Epithelial cell of esophagus (primary cell): ENCODE results near the gene BEAN1.

ENCODE experiments used
- DNase-seq: peaks from one replicate; pipeline ENCODE4 v3.0.0; 2010; ENCODE audit warnings: low read depth
- H3K4me3 ChIP-seq: 2 replicates; pipeline ENCODE4 v1.5.1; 2011; ENCODE audit warnings: mild to moderate bottlenecking, low read length, control low read depth
- TF ChIP-seq, protein P1 (sequence below): IDR thresholded peaks from 2 replicates; pipeline ENCODE4 v1.5.1; 2011; ENCODE audit warnings: low read depth, mild to moderate bottlenecking, low read length, control low read depth, inconsistent platforms; ENCODE audit not compliant: insufficient read depth; ENCODE audit errors: missing control alignments

The BEAN1 gene

DNA sequence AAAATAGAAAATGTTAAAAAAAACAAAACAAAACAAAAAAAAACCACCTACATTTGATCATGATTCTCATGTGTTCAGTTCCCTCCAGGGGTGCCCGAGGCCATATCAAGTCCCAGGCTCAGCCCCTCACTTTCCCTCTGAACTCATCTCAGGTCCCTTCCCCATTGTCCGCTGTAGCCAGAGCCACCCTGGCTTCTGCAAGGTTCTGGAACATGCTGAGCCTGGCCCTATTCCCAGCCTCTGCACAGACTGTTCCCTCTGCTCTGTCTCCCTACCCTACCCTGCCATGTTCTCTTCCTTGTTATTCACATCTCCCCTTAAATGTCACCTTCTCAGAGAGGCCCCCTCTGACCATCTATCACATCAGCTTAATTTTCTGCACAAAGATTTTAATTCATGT, 75.9 kb downstream of the BEAN1 start:
- H3K4me3 ChIP-seq: no peak overlapping the region
- TF ChIP-seq, protein P1, sequence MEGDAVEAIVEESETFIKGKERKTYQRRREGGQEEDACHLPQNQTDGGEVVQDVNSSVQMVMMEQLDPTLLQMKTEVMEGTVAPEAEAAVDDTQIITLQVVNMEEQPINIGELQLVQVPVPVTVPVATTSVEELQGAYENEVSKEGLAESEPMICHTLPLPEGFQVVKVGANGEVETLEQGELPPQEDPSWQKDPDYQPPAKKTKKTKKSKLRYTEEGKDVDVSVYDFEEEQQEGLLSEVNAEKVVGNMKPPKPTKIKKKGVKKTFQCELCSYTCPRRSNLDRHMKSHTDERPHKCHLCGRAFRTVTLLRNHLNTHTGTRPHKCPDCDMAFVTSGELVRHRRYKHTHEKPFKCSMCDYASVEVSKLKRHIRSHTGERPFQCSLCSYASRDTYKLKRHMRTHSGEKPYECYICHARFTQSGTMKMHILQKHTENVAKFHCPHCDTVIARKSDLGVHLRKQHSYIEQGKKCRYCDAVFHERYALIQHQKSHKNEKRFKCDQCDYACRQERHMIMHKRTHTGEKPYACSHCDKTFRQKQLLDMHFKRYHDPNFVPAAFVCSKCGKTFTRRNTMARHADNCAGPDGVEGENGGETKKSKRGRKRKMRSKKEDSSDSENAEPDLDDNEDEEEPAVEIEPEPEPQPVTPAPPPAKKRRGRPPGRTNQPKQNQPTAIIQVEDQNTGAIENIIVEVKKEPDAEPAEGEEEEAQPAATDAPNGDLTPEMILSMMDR: no peak
- DNase-seq: no peak

DNA sequence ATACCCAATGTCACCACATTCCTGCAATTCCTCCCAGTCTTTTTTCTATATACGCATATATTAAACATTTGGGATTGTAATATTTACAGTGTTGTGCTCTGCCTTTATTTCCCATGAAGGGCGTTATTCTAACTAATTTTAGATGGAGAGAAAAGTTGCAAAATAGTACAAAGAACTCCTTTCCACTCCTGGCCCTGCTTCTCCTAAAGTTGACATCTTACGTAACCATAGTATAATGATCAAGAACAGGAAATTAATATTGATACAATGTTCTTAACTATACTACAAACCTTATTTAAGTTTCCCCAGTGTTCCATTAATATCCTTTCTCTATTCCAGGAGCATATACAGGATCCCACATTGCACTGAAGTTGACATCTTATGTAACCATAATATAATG, 76.5 kb downstream of the BEAN1 start:
- TF ChIP-seq, protein P1: no peak
- H3K4me3 ChIP-seq: no peak overlapping the region
- no peak for DNase-seq

DNA sequence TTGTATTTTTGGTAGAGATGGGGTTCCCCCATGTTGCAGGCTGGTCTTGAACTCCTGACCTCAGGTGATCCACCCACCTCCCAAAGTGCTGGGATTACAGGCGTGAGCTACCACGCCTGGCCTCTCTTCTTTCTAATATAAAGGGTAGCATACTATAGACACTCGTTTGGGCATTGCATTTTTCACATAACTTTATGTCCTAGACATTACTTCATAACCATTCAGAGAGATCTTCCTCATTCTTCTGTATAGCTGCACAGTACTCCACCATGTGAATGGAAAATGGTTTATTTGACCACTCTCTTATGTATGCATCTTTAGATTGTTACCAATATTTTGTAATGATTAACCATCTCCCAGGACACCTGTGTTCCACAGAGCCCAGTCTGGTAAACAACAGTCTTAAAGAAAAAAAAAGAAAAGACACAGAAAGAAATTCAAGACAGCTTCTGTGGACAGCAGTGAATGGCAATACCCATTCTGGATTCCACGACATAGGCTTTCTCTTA, 80.7 kb downstream of the BEAN1 start:
- TF ChIP-seq, protein P1: no peak
- no peak for DNase-seq
- H3K4me3 ChIP-seq: no peak overlapping the region

DNA sequence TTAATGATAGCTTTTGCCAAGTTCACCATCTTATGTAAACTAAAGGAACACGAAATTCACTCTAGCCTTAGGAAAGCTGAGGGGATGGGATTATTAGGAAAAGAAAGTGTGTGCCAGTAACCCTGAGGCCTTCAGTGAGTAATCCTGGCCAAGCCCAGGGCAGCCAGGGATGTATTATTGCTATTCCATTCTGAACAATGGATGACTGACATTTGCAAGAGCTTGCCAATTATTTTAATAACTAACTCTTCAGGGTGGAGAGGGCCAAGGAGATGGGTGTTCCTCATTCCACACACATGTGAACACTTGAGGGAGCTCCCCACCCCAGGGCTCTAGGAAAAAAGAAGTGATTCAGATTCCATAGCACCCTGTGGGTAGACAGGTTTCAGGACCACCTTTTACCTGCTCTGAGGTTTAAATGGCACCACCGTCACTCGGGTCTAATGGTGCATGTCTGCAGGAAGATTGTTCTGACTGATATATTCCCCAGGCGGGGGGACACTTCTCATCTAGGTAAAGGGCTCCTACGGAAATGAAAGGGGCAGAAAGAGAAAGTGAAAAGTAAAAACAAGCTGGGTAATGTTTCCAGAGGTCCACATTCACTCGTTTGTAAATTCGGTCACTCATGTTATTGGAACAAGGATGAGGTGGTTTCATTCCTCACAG, 81.3 kb downstream of the BEAN1 start:
- peak; percentile 98 for DNase-seq
- no peak overlapping the region for H3K4me3 ChIP-seq
- TF ChIP-seq, protein P1: no peak

DNA sequence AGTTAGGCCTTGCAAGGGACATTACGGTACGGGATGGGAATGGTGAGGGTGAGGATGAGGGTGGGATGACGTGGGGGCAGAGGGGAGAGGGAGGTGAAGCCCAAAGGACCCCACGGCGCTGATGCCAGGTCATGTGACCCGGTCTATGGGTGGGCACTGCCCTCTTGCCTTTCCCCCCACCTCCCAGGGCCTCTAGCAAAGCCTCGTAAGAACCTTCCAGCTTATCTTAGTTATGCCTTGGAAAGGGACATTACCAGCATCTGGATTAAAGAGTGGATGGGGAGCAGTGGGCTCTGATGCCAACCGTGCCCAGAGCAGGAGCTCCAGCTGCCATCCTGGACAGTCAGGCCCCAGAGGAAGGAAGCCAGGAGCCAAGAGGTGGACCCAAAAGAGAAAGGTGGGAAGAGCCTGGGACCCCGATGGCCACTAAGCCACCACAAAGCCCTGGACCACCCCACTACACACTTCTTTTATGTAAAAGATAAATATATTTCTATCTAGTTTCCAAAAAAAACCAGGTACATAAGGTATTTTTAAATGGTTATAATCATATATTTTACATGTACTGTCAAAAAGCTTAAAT, 81.9 kb downstream of the BEAN1 start:
- TF ChIP-seq, protein P1: no peak
- no peak overlapping the region for H3K4me3 ChIP-seq
- no peak for DNase-seq

DNA sequence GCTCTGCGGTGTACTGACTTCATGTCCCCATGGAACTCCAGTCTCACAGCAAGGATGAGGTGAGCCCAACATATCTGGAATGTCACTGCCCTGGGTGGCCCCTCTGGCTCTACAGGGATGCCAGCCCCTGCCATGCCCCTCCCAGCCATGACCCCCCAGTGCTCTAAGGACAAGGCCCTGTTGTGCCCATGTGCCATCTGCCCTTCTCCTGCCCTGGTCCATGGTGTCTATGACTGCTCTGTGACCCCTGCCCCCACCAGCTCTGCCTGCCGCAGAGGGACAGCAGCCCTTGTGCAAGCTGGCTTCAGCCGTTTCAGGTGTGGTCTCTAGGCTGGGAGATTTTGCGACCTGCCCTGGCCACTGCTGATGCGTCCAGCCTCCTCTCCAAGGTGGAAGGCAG, 82.5 kb downstream of the BEAN1 start:
- TF ChIP-seq, protein P1: no peak
- H3K4me3 ChIP-seq: no peak overlapping the region
- DNase-seq: no peak

DNA sequence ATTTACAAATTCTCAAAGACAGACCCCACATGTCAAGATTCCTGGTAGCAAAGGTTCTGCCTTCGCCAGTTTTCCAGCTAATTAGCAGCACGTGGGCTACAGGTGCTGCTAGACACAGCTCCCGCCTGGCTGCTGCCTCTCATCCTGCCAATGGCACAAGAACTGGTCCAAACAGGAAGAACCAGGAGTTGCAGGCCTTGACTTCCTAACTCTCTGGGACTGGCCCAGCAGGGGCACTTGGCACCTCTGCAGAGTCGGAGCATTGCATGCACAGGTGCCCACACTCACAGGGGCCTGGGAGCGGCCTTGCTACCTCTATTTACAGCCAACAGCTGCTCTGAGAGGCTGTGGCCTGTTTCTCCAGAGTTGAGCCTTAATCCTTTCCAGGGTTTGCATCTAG, 83.2 kb downstream of the BEAN1 start:
- DNase-seq: peak; percentile 30
- H3K4me3 ChIP-seq: no peak overlapping the region
- TF ChIP-seq, protein P1: no peak
